Measurements from ENCODE around the gene KISS1.

The KISS1 gene

DNA sequence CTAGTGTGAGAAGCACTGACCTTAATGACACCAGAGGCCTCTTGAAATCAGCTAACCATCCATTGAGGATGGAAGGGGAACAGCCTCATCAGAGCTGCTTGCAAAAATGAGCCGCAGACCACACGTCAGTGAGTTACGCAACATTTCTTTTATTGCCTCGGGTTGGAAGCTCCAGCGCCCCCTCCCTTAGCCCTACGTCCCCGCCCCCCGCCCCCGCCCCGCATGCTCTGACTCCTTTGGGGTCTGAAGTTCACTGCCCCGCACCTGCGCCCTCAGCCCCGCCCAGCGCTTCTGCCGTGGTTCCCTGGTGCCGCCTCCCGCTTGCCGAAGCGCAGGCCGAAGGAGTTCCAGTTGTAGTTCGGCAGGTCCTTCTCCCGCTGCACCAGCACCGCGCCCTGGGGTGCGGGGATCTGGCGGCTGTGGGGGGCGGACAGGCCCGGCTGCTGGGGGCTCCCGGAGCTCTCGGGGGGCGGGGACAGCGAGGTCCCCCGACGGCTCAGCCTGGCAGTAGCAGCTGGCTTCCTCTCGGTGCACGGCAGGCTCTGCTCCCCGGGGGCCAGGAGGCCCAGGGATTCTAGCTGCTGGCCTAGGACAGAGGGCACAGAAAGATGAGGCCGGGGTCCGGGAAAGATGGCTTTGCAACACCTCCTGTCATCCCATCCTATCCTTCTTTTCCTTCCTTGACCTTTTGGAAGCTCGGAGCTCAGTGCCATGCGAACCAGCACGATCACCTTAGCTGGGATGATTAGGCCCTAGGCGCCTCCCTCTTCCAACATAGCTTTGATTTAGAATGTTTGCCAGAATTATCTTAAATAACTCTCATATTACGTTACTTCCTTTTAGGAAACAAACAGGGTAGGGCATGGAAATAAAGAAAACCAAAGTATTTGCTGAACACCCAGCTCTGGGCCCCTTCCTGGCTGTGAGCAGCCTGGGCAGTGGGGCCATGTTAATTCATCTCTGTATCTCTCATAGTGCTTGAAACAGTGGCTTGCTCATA lies 5.8 kb downstream of the KISS1 start:
- DNase-seq, result peak; percentile 80

DNA sequence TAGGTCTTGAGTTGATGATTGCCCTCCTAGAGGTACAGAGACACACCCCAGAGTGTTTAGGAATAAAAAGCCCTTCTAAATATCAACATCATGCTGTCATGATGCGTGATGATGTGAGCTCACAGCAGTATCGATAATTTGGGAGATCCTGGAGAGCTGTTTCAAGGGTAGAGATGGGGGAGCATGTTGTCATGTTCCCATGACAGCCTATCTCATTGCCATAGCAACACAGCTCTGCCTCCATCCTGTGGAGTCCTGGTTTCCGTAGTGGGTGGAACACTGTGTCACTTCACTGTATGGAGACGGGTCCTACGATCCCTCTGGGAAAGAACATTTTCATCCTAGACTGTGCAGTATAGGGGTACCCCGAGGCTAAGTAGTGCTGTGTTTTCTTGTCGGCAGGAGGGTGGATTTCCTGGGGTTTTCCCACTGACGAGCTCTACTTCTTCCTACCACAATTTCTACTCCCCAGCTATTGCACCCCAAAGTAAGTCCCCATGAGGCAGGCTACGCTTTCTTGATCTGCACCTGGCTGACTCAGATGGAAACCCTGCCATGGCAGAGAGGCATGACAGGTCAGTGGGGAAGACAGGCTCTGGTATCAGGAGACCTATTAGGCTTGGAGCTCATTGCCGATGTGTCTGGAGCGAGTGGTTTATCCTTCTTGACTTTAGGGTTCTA lies 7.2 kb downstream of the KISS1 start:
- no peak for DNase-seq

DNA sequence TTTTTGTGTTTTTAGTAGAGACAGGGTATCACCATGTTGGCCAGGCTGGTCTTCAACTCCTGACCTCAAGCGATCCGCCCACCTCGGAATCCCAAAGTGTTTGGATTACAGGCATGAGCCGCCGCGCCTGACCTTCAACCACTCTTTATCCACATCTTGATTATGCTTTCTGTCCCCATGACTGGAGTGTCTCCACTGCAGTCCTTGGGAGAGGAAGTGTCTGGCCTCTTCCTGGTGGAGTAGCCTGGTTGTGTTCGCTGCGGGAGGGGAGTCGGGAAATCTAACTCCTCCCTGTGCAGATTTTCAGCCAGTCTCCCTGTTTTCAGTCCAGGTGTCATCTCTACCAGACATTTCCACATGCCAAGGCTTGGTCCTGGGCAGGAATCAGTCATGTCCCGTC lies 9.7 kb downstream of the KISS1 start:
- no peak for DNase-seq

DNA sequence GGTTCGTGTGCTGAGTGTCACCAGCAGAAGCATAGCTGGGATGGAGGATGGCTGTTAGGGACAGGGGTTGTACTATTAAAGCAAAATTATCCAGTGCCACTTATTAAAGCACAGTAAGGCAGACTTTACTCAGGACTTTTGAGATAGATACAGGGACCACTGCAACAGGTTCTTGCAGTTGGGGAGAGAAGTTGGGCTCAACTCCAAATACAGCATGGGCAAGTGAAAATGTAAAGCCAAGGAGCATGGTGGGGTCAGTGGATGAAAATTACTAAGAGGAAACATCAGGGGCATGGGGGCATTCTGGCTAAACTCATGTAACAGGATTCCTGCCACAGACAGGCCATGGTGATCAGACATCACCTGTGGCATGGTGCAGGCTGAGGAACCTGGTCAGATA lies 15.2 kb downstream of the KISS1 start:
- no peak for DNase-seq

DNA sequence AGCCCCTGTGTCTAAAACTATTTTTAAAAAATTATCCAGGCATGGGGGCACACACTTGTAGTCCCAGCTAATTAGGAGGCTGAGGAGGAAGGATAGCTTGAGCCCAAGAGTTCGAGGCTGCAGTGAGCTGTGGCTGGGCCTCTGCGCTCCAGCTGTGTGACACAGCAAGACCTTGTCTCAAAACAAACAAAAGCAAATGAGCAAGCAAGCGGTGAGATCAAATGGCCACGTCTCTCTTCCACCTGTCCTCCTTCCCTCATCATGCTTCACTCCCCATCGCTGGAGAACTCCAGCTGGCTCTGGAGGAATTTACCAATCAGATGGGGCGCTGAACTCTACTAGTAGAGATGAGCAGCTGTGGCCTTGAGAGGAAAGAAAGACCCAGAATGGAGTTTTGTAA lies 16.2 kb downstream of the KISS1 start:
- DNase-seq, result no peak

DNA sequence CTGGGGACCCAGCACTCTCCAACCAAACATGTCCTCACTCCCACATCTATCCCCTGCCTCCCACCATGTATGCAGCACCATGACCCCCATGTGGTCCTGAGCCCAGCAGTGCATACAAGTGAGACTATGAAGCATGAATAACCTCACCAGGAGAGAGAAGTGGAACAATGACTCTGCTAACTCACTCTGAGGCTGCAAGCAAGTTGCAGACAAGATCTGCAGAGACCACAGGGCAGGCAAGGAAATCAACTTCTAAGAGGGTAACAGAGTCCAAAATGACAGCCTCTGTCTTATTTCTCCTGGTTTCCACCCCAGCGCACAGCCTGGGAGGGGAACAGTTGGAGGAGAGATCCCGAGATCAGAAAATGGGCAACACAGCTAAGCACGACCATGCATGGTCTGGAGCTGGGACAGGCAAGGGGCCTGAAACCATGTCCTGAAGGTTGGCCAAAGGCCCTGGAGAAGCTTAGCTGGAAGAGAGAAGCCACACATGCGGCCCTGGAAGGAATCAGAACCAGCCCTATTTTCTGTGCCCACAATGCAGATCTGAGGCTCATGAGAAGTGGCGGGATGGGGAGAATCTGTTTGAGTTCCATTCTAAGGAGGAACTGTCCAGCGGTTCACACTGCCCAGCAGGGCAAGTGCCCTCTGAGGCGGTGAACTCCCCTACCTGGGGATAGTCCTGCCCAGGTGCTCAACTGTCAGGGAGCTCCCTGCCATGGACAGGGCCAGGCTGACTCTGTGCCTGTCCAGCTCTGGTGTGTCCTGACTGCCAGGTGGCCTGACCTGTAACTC lies 17.6 kb downstream of the KISS1 start:
- no peak for DNase-seq

DNA sequence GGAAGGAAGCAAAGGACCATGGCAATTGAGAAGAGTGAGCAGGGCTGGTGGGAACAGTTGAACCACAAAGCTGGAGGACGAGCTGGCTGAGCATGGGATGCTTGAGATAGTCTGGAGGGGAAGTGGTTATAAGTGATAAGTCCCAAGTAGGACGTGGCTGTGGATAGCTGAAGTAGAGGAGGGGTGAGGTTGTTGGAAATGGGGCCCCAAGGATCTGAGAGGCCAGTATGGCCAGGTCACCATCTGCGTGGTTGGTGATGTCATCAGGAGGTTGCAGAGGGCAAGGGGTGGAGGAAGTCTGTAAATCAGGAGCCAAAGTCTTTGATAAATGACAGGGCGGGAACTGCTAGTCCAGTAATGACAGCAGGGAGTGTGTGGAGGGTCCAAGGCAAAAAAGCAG lies 19.2 kb downstream of the KISS1 start:
- DNase-seq, result peak; percentile 14

DNA sequence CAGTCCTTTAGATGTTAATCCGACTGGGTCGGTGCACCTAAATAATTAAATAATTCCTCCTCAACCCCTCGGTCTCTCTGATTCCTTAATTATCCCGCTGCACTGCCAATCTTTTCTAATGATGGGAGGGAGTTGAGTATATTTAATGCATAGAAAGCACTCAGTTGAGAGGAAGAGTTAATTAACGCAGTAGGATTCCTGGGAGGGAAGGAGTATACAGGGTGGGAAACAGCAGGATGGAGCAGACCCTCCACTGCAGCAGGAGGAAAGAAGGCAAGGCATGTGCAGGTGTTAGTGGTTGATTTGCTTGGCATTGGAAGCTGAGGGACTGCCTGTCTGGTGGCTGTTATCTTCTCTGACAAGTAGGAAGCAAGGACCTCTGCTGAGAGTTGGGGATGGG lies 20.2 kb downstream of the KISS1 start:
- no peak for DNase-seq

DNA sequence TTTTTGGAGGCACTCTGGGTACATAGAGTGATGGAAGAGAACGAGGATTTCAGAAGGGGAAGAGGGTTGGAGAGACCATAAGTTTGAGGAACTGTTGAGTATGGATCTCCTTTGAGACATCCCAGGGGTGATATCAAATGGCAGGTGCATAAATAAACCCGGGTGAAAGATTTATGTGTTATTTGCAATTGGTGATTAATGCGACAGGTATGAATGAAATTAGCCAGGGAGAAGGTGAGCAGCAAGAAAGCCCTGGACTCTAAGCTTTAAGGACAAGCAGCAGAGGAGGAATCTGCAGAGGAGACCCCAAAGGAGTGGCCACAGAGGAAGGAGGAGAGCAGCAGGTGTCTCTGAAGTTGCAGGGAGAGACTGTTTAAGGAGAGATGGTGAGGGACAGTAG lies 21.3 kb downstream of the KISS1 start:
- no peak for DNase-seq

DNA sequence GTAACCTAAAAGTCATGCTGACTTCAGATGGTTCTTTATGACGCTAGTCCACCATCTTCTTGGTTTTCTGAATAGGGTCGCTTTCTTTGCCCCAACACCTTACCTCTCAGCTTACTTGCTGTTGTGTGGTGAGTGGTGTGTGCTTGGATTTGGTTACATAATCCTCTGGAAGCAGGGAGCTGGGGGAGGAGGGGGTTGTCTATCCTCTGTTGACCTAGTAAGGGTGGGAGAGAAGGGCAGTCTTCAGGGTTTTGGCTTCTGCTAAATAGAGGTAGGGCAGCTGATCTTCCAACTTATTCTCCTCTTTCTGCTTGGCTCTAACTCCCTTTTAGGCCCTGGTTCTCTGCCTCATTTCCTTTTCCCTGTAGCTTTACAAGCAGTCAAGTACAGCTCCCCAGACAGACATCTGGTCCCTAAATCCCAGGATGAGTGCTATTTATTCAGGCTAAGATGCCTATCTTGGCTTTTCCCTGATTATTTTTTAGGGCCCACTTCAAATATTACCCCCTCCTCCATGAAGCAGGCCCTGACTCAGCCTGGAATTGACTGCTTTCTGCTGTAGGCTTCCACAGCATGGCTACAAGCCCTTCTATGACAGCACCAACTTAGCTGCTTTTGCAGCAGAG lies 23.8 kb downstream of the KISS1 start:
- DNase-seq, result no peak

DNA sequence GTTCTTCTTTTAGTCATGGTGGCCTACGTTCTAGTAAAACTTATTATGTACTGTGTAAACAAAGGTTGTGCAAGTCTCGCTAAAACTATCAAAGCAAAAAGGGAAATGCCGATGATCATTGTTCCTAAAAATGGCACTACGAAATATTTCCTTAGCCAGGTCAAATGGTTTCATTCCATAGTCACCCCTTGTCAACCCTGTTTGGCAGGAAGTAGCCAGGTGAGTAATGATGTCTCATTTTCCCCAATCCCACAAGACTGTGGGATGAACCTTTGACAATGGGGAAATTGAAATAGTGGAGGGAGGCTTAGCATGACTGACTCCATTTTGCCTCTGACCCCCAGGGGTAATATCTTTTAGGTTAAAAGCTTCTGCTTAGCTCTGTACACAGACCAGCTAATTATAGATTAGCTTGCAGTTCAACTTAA lies 24.5 kb downstream of the KISS1 start:
- DNase-seq, result peak; percentile 54

DNA sequence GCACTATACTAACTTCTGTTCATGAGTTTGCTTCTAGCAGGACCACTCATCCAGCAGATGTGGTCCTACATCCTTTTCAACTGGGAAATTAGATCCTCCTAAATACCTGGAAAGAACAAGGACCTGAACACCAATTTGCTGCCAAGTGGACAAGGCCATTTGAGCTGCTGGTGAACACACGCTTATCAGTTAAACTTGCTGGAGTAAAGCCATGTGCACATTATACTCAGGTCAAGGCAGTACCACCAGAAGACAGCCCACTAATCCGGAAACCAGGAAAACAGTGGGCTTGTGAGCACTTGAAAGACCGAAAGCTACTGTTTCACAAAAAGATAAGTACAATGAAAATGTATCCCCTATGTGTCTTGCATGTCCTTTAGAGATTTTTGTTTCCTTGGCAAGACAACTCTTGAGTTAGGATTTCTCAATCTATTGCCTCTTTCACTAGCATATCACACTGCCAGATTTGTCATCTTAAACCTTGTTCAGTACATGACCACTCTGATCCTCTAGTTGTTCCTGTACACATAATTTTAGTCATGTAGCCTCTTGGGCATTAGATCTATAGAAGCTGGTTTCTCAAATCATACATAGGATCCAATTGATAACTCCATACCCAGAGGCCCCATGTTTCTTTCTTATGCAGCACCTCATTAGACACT lies 25.7 kb downstream of the KISS1 start:
- no peak for DNase-seq

DNA sequence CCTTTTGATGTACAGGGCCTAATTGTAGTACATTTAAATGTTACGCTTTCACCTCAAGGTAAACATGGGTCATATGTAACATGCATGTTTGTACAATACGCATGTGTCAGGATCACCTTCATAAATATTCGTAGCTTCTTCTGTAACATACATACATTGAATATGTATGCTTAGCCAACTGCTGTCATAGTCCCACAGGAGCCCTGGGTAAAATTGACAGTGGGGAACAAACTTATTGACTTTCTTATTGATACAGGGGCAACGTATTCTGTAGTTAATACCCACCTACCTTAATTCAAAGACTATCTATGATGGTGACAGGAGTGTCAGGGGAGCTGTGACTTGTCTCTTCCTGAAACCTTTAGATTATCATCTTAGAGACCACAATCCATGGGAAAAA lies 26.4 kb downstream of the KISS1 start:
- no peak for DNase-seq

DNA sequence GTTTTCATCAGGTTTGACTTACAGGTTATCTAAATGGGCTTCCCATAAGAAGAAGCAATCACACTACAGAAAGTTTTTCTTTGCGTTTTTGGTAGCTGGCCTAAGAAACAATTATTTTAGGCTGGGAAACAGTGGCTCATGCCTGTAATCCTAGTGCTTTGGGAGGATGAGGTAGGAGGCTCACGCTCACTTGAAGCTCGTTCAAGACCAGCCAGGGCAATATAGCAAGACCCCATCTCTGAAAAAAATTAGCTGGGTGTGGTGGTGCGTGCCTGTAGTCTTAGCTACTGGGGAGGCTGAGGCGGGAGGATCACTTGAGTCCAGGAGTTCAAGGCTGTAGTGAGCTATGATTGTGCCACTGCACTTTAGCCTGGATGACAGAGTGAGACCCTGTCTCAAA lies 28.6 kb downstream of the KISS1 start:
- DNase-seq, result no peak

DNA sequence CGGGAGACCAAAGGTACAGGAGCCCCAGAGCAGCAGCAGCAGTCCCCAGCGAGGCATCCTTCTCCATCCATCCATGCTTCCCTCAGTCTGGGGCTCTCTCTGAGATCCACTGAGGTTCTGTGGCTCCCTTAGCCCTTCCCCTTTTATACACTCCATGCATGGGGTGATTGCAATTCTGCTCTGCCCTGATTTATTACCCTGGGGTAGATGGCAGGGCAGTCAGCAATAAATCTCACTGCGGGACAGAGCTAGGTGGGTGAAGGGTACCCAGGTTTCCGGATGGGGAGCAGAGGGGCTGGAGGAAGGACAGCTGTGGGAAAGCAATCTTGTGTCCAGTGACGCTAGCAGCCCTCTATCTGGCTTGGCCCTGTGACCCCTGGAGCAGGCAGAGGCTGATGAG lies 30.1 kb downstream of the KISS1 start, which contains the start of gene REN:
Gene REN, minus strand, starts transcription at position 119 of the 400 bp plus-strand sequence. Its CDS starts 44 bp downstream, at position 75.
- no peak for DNase-seq

DNA sequence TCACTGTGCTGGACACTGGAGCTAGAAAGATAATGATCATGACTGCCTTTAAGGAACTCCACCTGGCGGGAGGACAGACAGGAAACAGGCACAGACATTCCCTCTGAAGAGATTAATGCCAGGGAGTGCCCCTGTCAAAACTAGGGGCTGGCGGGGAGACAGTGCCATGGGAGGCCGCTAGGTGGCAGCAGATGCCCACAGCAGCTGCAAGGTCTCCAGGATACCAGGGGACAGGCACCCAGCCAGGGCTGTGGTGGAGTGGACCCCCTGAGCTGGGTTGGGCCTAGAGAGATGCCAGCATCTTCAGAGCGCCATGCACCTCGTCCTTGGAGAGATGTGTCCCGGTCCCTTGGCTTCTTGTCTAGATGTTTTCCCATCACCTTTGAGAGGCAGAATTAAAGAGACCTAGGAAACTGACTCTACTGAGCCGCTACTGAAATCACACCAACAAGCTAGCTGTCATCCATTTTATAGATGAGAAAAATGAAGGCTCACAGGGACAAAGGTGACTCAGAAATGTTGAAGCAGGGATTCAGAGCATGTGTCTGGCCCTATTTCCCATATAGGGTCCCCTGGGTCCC lies 33.7 kb downstream of the KISS1 start:
- DNase-seq, result peak; percentile 57

DNA sequence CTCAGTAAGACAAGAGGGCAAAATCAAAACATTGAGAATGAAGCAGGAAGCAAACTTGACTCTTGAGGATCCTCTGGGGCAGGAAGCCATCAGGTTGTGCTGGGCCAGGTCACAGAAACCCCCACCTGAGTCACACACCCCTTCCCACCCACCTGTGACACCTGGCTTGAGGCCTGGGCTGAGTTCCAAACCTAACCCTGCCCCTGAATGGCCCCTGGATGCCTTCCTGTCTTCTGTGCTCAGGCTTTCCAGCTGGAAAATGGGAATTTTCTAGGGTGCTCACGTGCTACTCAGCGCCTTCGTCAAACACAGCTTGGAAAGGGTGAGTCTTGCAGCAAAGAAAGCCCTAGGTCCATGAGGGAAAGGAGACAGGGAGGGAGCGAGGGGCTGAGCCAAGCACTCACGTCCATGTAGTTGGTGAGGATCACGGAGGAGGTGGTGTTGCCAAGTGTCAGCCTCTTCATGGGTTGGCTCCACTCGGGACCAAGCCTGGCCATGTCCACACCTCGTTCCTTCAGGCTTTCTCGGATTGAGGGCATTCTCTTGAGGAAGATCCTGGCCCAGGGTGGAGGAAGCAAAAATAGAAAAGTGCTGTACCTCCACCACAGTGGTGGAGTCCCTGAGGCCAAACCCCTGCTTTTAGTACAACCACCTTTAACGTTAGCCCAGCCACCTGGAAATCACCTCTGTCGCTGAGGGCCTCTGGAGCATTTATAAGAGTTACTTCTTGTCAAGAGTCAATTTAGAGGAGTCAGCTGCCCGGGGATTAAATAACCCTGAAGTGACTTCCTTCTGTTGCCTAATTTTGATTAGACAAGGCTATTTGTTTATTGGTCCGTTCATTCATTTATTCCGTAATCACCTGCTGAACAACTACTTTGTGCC lies 34.4 kb downstream of the KISS1 start:
- no peak for DNase-seq

DNA sequence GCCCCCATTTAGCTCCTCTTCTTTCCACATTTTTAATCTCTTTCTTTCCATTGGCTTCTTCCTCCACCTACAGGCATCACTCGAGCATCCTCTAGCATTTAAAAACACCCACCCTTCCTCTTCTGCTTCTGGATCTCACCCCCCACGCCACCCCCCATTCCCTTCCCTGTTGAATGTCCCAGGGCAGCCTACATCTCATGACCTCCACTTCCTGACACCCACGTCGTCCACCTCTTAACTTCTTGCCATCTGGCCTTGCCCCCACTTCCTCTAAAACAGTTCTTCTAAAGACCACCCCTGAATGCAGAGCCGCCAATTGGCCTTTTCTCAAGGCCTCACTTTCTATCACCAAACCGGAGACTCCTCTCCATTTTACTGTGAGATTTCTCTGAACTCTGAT lies 38.3 kb downstream of the KISS1 start:
- DNase-seq, result peak; percentile 12

DNA sequence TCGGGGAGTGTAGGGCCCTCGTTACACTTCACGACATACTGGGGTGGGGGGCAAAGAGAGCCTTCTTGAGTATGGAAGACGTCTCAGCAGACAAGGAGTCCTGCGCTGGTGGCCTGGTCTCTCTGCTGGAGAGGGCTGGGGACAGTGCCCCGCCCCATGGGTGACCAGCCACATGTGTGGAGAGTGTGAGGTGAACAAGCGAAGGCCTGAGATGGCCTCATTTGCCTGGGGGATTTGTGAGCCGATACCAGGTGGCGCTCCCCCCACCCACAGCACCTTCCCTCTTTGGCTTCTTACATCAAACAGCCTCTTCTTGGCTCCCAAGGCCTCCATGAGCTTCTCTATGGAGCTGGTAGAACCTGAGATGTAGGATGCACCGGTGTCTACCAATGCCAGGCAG lies 40.4 kb downstream of the KISS1 start:
- no peak for DNase-seq

DNA sequence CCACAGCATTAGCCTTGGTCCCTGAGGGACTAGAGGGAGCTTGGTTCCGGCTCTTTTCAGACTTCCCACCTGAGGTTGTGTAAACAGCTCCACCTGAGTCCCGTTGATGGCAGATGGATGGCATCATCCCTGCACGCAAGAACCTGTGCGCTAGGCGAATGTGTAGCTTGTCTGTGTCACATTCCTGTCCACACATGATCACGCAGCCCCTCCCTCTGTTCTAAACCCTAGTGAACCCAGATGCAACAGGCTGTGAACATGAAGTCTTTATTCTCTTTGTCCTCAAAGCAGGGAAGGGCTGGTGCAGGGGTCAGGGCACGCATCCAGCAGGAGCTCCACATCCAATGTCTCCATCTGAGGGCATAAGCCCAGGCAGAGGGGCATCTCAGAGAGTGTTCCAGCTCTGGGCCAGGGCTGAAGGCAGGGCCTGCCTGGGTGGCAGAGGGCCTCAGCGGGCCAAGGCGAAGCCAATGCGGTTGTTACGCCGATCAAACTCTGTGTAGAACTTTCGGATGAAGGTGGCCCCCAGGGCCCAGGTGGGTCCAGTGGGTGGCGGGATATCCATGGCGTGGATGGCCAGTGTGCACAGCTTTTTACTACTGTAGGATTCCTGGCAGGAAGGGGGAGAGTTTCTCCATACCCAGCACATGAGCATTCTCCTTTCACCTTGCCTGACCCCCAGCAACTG lies 41.6 kb downstream of the KISS1 start:
- DNase-seq, result no peak
